GM18907 (cell line): ENCODE results near the gene VWA3B.

Experiments used
- ATAC-seq: cut with Tn5 transposase; IDR thresholded peaks from one replicate; pipeline ENCODE4 v1.9.1; 2021; ENCODE audit warnings: mild to moderate bottlenecking, moderate library complexity; ENCODE audit not compliant: unreplicated experiment

VWA3B gene

DNA sequence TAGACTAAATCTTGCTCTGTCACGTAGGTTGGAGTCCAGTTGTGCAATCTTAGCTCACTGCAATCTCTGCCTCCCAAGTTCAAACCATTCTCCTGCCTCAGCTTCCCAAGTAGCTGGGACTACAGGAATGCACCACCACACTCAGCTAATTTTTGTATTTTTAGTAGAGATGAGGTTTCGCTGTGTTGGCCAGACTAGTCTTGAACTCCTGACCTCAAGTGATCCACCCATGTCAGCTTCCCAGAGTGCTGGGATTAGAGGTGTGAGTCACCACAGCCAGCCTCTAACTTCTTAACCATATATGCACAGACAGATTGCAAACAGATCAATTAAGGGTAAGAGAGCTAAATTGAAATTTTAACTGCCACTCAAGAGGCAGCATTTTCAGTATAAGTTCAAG lies 237.2 kb downstream of the VWA3B start:
- no peak for ATAC-seq

DNA sequence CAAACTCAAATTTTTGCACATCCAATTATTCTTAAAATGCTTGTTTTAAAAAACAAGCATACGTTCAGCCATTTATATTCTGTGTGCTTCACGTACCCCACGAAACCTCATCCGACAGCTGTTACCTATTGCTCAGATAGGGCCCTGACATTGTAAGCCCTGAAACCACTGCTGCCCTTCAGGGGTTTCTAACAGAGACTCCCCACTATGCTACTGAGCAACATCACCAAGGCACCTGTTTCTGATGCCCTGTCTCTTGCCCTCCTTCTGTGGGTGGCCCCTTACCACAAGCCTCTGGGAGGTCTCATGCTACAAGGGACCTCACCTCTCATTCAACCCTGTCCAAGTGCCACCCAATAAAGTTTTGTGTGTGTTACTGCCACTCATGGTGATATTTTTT lies 240.8 kb downstream of the VWA3B start:
- ATAC-seq = no peak

DNA sequence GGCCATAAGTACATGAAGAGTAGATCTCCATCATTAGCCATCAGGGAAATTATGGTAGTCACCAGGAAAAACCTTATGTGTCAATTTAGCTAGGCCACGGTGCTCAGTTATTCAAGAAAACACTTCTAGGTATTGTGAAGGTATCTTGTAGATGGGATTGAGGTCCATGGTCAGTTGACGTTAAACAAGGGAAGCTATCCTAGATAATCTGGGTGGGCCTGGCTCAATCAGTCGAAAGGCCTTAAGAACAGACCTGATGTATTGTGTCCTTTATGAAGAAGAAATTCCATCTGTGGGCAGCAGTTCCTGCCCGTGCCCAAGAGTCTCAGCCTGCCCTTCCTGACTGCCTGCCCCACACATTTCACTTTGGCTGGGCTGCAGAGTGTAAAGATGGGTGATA lies 242.6 kb downstream of the VWA3B start:
- no peak for ATAC-seq

DNA sequence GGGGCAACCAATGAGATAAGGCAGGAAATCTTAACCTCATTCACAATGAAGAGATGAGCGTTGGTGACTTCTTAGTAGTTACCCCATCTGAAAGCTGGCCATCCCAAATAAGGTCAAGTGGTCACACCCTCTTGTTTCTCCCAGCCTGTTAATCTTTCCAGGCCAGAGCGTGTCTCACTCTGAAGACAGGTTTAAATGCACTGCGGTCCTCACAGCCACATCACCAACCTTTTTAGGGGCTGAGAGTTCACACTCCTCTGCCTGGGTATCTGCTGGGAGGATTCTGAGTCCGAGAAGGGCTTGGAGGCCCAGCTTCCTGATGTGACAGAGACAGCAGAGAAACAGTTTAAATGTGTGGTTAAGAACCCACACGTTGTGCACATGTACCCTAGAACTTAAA lies 246.0 kb downstream of the VWA3B start:
- ATAC-seq = no peak

DNA sequence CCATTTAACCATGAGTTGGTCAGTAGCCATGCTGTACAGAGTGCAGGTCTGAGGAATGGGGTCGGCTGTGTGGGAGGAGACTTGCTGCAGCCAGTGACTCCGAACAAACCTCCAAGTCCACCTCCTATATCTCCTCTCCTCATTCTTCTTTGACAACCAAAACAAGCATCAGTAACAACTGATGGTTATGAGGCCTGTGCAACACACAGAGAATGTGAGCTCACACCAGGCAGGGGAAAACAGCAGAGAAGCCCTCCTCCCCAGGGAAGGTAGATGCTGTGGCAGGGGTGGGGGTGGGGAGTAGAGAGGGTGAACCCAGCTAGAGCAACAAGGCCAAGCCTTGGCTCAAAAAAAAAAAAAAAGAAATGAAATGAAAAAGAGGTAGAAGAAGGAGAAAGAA lies 247.0 kb downstream of the VWA3B start:
- no peak for ATAC-seq

DNA sequence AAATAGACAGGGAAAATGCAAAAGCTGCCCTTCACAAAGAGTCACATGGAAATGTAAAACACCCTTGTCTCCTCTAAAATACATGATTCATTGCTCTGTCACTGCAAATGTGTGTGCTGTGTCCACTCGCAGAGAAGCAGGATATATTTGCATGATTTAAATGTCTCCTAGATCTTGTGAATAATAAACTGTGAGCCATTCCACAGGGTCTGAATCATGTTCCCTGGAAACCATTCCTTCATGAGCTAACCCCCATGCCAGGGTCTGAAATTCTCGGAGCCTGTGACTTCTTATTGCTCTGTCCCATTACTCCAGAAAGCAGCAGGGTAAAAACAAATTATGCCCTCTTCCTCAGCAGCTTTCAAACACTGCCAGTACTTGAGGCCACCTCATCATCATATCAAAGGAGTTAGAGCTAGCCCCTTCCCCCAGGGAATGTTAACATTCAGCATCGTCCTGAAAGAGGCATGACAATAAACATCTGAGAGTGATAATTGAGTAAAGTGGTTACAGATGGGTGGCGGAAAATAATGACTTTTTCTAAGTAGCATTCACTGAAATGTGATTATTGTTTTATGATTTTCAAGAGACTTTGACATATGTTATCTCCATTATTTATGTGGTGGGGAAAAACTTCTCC lies 247.6 kb downstream of the VWA3B start:
- ATAC-seq = no peak

DNA sequence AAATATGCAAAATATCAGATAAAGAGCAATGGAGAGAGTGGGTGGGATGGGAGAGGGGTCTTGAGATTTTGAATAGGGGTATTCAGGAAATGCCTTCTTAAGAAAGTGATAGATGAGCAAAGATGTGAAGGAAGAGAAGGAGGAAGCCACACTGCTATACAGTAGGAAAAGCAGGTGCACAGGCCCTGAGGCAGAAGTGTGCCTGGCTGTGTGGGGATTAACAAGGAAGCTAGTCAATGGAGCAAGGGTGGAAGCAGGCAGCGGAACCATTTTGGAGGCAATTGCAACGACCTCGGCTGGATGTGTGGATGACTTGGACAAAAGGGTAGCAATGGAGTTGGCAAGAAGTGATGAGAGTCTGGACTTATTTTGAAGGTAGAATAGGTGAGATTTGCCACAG lies 248.3 kb downstream of the VWA3B start:
- ATAC-seq = no peak

DNA sequence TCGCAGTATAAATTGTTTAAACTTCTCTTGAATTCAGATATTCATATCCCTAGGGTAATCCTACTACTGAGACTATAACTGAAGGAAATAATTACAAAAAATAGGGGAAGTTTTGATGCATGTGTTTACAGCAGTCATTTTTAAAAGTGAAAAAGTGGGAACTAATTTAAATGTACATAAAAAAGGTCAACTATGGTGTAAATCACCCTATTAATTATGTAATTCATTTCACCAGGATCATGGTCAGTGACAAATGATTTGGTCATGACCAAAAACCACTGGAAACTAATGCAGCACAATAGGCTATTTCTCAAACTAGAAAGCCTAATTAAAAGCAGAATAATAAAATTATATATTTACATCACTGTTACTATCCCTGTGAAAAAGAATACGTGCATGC lies 254.3 kb downstream of the VWA3B start:
- ATAC-seq = no peak

DNA sequence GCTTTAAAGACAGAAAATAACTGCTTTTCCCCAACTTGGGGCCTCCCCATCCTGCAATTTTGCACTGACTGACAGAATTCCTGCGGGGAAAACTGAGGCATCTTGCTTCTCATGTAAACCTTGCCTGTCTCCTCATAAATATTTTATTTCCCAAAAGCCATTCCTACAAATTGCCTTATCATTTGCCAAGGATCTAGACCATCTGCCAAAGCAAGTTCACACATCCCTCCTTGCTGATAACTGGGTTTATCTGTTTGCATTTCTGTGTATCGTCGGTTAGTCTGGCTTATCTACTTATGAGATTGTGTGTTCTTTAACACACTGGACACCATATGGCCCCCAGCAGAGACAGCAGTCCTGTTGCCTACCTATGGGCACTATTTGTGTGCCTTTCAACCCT lies 256.3 kb downstream of the VWA3B start:
- no peak for ATAC-seq

DNA sequence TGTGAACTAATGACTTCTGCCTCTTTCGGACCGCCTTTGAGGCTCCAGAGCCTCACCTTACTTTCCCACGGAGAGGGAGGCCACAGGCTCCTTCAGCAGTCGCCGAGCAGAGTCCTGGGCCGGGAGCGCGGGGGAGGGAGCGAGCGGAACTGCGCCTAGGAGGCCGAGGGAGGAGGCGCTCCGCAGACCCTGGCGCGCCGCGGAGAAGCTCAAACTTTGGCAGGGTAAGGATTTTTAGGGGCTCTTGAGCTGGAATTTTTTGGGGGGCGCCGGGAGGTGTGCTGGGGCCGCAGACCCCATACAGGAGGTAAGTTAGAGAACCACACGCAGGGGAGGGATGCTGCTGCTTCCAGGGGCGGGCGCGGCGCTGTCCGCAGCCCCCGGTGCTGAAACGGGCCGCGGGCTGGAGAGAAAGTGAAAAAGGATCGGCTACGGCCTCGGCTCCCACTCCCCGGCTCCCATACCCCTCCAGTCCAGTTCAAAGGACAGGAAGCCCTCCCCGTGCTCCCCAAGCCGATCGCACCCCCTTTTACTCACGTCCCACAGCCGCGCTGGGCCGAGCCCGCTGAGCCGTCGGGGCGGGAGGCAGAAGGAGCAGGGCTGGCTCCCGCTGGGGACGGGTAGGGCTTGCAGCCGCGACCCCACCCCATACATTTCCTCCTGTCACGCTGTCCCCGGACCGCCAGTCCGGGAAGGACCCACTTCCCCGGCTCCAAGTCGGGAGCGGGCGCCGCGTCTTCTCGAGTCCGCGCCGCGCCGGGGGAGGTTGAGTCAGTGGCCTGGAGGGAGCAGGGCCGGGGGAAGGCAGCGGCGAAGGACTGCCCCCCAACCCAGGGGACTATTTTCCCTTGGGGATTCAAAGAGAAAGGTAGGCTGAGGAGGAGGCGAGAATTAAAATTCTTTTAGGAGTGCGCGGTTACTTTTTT lies 259.6 kb downstream of the VWA3B start, which contains the start of gene CNGA3:
CNGA3 (plus strand) TSS at position 146 of the 926 bp plus-strand sequence. CDS start 23,520 bp downstream, outside the sequence.
- no peak for ATAC-seq

DNA sequence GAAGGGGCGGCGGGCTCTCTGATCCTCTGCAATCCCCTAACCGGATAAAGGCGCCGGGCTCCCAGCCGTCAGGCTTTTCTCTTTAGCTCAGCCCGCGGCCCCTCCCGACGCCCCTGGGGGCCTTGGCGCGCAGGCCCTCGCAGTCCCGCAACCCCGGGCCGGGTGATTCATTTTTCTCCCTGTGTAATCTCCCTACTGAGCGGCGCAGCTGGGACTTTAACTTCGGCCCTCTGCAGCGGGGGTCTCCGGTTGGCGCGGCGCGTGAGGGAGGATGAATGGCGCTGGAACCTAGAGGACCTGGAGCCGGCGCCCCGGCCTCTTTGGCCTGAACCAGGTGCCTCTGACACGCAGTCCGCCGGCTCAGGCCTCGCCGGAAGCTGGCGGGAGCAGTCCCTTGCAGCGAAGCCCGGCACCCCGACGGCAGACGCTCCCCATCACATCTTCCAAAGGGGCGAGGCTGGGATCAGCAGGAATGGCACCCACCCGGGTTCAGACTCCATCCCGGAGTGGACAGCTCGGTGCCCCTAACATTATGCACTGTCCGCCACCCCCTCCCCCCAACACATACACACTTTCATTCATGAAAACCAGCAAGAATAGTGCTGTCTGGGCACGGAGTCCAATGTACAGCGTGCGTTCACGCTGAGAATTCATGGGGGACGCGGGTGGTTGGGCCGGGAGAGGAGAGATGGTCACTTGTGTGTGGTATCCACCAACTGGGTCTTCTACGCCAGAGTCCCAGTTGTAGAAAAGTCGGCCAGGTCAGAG lies 260.5 kb downstream of the VWA3B start:
- ATAC-seq = no peak

DNA sequence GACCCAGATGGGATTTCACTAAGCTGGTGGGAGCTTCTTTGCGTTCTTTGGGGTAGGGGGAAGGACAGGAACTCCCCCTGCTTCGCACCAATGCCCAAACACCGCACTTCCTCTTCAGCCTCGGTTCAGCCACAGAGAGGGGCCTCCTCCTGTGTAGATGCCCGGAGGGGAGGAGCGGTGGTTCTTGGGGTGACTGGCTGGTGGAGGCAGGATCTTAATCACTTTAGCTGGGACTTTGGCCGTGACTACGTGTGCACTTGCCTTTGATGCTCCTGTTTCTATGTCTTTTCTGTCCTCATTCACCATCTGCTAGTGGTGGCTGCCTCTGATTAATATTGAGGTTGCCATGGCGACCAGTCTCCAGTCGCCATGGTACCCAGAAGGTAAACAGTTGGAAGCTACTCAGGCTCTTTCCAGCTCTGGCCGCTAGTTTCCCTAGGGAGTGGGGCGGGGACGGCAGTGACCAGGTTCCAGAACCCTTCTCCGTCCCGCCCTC lies 261.1 kb downstream of the VWA3B start:
- ATAC-seq = no peak

DNA sequence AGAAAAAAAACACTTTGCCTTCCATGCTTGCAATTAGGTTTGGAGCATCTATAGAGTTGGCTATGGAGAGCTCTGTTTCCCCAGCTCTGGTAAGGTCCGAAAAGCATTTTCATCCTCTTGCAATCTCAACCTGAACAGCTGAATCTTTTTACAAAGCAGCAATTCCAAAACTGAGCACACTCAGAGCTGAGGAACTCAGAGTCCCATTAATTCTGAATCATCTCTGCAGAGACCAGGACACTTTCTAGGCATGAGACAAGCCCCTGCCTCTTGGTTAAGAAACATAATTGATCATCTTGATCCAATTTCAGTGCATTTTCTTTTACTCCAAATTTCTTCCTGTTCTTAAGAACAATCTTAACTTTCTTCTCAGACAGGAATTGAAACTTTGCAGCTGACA lies 263.4 kb downstream of the VWA3B start:
- no peak for ATAC-seq

DNA sequence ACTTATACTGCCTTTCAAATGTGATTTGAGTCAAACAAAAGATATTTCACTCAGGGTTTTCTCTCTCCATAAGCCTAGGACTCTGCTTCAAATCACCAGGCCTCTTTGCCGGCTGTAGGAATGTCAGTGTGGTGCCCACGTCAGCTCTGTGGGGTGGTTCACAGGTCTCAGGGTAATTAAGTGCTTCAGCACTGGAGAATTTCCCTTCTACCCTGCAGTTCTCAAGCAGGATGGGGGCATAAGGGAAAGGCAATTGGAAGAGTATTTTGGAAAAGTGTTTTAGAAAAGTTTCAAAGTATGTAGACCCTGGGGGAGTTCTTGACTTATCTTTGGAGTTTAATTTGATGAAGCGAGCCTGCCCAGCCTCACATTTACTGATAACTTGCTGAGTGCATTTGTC lies 268.9 kb downstream of the VWA3B start:
- no peak for ATAC-seq

DNA sequence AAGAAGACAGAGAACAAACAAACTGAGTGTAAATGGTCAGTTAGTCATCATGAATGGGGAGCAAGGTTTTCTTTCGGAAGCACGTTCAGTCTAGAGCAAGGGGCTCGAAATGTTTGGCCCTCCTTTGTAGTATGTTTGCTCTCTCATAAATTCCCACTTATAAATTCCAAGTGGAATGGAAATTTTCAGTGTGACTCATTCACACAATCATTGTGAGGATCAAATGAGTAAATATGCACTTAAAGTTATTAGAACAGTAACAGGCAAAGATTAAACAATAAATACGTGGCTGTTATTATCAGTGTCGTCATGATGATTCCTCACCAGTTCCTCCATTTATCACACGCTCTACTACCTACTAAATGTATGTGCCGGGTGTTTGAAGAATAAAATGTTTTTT lies 269.8 kb downstream of the VWA3B start:
- no peak for ATAC-seq

DNA sequence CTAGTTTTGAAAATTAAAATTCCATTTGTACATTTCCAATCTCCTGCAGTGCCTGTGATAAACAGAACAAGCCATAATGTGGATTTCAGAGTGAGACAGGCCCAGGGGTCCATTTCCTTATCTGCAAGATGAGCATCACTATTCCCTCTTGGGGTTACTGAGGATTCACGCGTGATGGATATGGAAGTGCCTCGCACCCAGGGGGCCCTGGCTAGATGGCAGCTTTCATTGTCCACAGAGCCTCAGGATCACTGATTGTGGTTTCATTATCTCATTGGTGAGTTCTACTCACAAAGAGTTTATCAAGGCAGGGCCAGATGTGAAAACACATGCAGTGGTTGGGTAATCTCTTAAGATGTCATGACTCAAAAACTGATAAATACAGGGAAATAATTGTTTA lies 270.9 kb downstream of the VWA3B start:
- ATAC-seq = no peak

DNA sequence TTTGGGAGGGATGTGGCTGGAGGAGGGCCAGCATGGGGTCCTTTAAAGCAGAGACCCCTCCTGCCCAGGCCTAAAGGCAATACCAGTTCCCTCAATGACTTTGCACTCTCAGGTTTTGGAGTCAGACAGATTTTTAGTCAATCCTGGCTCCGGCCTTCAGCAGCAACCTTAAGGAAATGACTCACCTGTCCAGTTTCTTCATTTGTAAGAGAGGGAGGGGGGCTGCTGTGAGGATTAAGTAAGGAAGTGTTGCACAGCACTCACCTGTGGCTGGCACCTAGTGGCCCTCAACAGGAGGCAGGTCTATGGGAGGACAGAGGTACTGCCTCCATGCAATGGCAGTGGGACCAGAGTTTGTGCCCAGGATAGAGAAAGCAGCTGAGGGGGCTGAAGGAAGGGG lies 273.0 kb downstream of the VWA3B start:
- no peak for ATAC-seq
